ENCODE data around the gene FUNDC2.

Gene FUNDC2

GRCh38 chrX:155070975-155071693 is 44.5 kb downstream of the FUNDC2 start, which contains the start of the genes BRCC3, CMC4 and MTCP1:
Gene BRCC3, plus strand, starts transcription at chrX:155071508. Its CDS starts 20 bp downstream, at chrX:155071528.
Gene CMC4, minus strand, starts transcription at chrX:155071136. Its CDS starts 7,113 bp downstream, at chrX:155064023.
Gene MTCP1, minus strand, starts transcription at chrX:155071136. Its CDS starts 5,126 bp downstream, at chrX:155066010.
- peak; percentile 86 for DNase-seq

DNA sequence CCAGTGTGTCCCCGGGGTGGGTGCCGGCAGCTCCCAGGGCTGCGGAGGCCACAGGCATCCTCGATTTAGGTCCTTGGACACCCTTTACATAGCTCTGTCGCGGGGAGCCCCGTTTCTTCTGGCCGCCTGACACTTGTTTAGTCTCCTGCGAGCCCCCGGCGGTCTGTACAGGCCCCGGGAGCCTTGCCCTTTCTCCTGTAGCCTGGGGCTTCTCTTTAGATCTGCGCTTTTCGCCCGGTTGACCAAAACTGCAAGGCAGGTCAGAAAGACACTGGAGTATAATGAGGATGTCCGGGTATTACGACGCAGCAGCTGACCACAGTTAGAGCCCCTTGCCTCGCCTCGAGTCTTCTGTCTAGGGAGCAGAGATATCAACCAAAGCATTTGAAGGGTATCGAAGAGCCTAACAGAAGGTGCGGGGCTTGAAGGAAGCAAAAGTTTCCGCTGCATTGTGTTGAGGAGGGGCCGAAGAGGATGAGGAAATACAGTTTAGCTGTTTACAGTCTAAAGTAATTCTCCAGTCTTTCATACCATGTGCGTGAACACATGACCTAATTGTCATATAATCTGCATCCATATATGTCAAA is 45.1 kb downstream of the FUNDC2 start:
- DNase-seq = no peak

DNA sequence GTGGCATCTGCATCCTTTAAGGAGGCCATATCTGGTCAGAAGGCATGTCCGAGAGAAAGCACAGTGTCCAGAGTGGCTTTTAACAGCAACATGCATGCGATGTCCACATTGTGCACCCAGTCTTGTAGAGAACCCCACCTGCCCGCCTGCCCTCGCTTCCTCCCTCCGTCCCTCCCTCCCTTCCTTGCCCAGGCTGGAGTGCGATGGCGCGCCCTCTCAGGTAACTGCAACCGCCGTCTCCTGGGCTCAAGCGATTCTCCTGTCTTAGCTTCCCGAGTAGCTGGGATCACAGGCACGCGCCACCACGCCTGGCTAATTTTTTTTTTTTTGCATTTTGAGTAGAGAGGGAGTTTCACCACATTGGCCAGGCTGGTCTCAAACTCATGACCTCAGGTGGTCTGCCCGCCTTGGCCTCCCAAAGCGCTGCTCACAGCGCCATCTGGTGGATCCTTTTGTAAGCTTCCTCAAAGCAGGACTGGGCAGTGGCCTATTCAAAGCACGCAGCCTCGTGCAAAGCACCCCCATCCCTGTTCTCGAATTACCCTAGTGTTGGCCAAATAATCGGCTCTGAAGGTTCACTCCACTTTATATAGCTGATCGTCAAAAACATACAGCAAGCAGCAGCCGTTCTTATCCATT is 59.7 kb downstream of the FUNDC2 start:
- DNase-seq = no peak

DNA sequence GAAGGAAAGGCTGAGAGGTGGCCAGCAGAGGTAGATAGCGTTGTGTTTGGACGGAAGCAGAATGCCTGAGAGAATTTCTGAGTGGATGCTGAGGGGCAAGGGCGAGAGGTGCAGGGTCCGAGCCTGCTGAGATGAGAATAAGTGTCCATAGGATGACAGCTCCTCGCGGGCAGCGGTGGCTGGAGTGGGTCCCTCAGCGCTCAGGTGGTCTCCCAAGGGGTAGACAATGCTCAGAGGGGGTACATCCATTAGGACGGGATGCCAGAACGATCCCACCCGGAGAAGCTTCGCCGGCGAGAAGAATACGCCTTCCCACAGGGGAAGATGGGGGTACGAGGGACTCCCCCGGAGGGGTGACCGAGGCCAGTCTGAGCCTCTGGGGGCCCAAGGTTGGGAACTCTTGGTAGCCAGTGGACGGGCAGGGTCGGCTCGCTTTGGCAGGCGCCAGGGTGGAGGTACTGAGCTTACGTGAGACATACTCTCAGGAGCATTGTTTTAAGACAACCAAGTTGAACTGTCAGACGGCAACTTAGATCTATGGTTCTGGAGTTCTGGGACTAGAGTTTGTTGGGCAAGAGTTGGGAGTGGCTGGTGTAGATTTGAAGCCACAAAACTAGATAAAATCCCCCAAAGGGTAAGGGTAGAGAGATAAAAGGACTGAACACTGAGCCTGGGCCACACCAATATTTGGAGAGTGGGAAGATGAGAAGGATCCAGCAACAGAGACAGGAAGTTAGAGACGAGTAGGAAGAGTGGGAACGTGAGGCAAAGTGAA is 60.5 kb downstream of the FUNDC2 start:
- DNase-seq = no peak

GRCh38 chrX:155094468-155095061 is 67.9 kb downstream of the FUNDC2 start:
- DNase-seq = no peak

DNA sequence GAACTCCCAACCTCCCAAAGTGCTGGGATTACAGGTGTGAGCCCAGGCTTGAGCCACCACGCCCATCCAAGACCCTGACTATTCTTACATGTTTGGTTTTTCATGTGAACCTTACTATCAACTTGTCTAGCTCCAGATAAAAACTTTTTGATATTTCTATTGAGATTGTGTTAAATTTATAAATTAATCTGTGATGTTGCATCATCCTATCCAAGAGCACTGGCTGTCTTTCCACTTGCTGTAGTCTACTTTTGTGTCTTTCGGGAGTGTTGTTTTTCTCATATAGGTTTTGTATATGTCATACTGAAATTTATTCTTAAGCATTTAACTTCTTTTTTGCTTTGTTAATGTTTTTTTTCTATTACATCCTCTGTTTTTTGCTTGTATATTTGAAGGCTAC is 79.3 kb downstream of the FUNDC2 start:
- DNase-seq = no peak

GRCh38 chrX:155108427-155108826 is 81.8 kb downstream of the FUNDC2 start:
- no peak for DNase-seq
